Kidney (tissue), 22 donors: Measurements from ENCODE around the gene KHNYN. TPM values are rescaled to one million over a fixed set of nuclear protein-coding genes. Genes with fewer than 3 reads are reported as not detected.

Experiments used
- DNase-seq, 5 donors: peaks; one replicate each; pipeline ENCODE4 v3.0.0-alpha.2; 2013 to 2020
- FAIRE-seq: peaks from 2 replicates; lab custom pipeline; 2012; peaks lifted over from hg19 to GRCh38; lab: Jason Lieb, UNC
- H3K27ac ChIP-seq, 2 donors: one replicate each; pipeline ENCODE4 v1.7.0; 2013; ENCODE audit warnings: low read depth in 2 of 2, low read length in 2 of 2, inconsistent platforms in 1 of 2
- H3K27me3 ChIP-seq: one replicate; pipeline ENCODE4 v1.7.1; 2013; ENCODE audit warnings: low read length, inconsistent platforms; ENCODE audit not compliant: control insufficient read depth, insufficient read depth
- H3K36me3 ChIP-seq, 3 donors: one replicate each; pipeline versions ENCODE4 v1.7.0 to v1.7.1; 2013; ENCODE audit warnings: low read length in 3 of 3, control low read depth in 1 of 3, inconsistent platforms in 1 of 3; ENCODE audit not compliant: insufficient read depth in 3 of 3, control insufficient read depth in 2 of 3
- H3K4me1 ChIP-seq, 3 donors: one replicate each; pipeline versions ENCODE4 v1.7.0 to v1.7.1; 2013; ENCODE audit warnings: low read length in 3 of 3, inconsistent platforms in 1 of 3, low read depth in 1 of 3; ENCODE audit not compliant: control insufficient read depth in 2 of 3, insufficient read depth in 2 of 3
- H3K4me3 ChIP-seq, 3 donors: one replicate each; pipeline versions ENCODE4 v1.7.0 to v1.8.1; 2013; ENCODE audit warnings: low read length in 3 of 3, control low read depth in 1 of 3, inconsistent platforms in 1 of 3
- H3K9ac ChIP-seq, 3 donors: one replicate each; pipeline versions ENCODE4 v1.7.0 to v1.7.1; 2013; ENCODE audit warnings: low read length in 3 of 3, control low read depth in 1 of 3, inconsistent platforms in 1 of 3
- H3K9me3 ChIP-seq, 3 donors: one replicate each; pipeline versions ENCODE4 v1.7.0 to v1.7.1; 2013; ENCODE audit warnings: low read length in 3 of 3, control low read depth in 1 of 3, inconsistent platforms in 1 of 3; ENCODE audit not compliant: control insufficient read depth in 2 of 3, insufficient read depth in 1 of 3
- intact Hi-C: fragments of 100-400 bp; cut with DNase I; formaldehyde crosslinking; loops from one replicate; pipeline ENCODE4 v1.11.1; 2022
- long read RNA-seq, 10 donors: library from polyadenylated mRNA in 1 of 10; unstranded in 1 of 10; transcript quantifications; one replicate each; pipeline ENCODE4 v2.0.0 and lab custom pipeline, GENCODE V29; 2021 to 2026
- polyA plus RNA-seq: library from polyadenylated mRNA; stranded (reverse); fragments of 350-450 nt; fragmentation: Illumina TruSeq; extraction: RNeasy Lipid Tissue Mini Kit (QIAGEN cat#74804); gene quantifications from one replicate; pipeline ENCODE4 v1.2.3, GENCODE V29; 2014; ENCODE audit warnings: low read depth, low replicate concordance; ENCODE audit not compliant: insufficient read depth
- total RNA-seq: library from RNA; stranded (reverse); fragmentation: NEBNext Ultra II Directional; extraction: Animal tissue kit (Norgen Biotek cat#: 25700); gene quantifications from one replicate; pipeline ENCODE4 v1.2.1, GENCODE V29; 2021
- TF ChIP-seq, protein P1 (sequence below): IDR thresholded peaks from 3 replicates; pipeline ENCODE4 v1.5.1; 2012; ENCODE audit warnings: mild to moderate bottlenecking, moderate library complexity, borderline replicate concordance; ENCODE audit not compliant: insufficient read depth; ENCODE audit errors: extremely low read depth
- donor health status: control.
- donor health status: control.
- donor health status: control.
- donor health status: control.
- donor health status: control.
- donor health status: DM: yes; HTN: yes; CAD: no.
- donor health status: Normal renal cell carcinoma (clear cell type).

Gene KHNYN
- total RNA-seq (53.9 TPM), polyA plus RNA-seq (9.7 TPM)
- long read RNA-seq, donor 1, partial matches to known transcripts = 82 of 83 reads
- long read RNA-seq, donor 1, other reads (novel, unspliced or antisense) = 0 of 83 reads
- long read RNA-seq, donor 2, partial matches to known transcripts = 6 of 41 reads
- long read RNA-seq, donor 2, other reads (novel, unspliced or antisense) = 32 of 41 reads
- long read RNA-seq, donor 3, partial matches to known transcripts = 29 of 56 reads
- long read RNA-seq, donor 3, other reads (novel, unspliced or antisense) = 26 of 56 reads
- long read RNA-seq, donor 4, partial matches to known transcripts = 0 of 5 reads
- long read RNA-seq, donor 4, other reads (novel, unspliced or antisense) = 0 of 5 reads
- long read RNA-seq, donor 5, partial matches to known transcripts = 0 of 1 reads
- long read RNA-seq, donor 5, other reads (novel, unspliced or antisense) = 0 of 1 reads
- long read RNA-seq, donor 6, partial matches to known transcripts = 0 of 14 reads
- long read RNA-seq, donor 6, other reads (novel, unspliced or antisense) = 14 of 14 reads
- long read RNA-seq, donor 7, transcript KHNYN-202 (8 exons, 3,359 nt) = major isoform, 17 of 50 reads
- long read RNA-seq, donor 7, partial matches to known transcripts = 13 of 50 reads
- long read RNA-seq, donor 7, other reads (novel, unspliced or antisense) = 16 of 50 reads
- long read RNA-seq, donor 8, partial matches to known transcripts = 14 of 27 reads
- long read RNA-seq, donor 8, other reads (novel, unspliced or antisense) = 12 of 27 reads
- long read RNA-seq, donor 9, partial matches to known transcripts = 0 of 2 reads
- long read RNA-seq, donor 9, other reads (novel, unspliced or antisense) = 0 of 2 reads
- long read RNA-seq, donor 10, partial matches to known transcripts = 0 of 2 reads
- long read RNA-seq, donor 10, other reads (novel, unspliced or antisense) = 0 of 2 reads

GRCh38 chr14:24429395-24430142, at the start of gene KHNYN, which contains the start of gene CBLN3:
TSS of gene KHNYN (plus strand) at chr14:24429954. CDS start at chr14:24430731, 777 bp downstream.
TSS of gene CBLN3 (minus strand) at chr14:24429668. CDS start at chr14:24429054, 614 bp downstream.
- H3K9me3 ChIP-seq = no peaks in the 10 kb centered on the region
- no peak for FAIRE-seq
- TF ChIP-seq, protein P1, sequence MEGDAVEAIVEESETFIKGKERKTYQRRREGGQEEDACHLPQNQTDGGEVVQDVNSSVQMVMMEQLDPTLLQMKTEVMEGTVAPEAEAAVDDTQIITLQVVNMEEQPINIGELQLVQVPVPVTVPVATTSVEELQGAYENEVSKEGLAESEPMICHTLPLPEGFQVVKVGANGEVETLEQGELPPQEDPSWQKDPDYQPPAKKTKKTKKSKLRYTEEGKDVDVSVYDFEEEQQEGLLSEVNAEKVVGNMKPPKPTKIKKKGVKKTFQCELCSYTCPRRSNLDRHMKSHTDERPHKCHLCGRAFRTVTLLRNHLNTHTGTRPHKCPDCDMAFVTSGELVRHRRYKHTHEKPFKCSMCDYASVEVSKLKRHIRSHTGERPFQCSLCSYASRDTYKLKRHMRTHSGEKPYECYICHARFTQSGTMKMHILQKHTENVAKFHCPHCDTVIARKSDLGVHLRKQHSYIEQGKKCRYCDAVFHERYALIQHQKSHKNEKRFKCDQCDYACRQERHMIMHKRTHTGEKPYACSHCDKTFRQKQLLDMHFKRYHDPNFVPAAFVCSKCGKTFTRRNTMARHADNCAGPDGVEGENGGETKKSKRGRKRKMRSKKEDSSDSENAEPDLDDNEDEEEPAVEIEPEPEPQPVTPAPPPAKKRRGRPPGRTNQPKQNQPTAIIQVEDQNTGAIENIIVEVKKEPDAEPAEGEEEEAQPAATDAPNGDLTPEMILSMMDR = no peak

DNA sequence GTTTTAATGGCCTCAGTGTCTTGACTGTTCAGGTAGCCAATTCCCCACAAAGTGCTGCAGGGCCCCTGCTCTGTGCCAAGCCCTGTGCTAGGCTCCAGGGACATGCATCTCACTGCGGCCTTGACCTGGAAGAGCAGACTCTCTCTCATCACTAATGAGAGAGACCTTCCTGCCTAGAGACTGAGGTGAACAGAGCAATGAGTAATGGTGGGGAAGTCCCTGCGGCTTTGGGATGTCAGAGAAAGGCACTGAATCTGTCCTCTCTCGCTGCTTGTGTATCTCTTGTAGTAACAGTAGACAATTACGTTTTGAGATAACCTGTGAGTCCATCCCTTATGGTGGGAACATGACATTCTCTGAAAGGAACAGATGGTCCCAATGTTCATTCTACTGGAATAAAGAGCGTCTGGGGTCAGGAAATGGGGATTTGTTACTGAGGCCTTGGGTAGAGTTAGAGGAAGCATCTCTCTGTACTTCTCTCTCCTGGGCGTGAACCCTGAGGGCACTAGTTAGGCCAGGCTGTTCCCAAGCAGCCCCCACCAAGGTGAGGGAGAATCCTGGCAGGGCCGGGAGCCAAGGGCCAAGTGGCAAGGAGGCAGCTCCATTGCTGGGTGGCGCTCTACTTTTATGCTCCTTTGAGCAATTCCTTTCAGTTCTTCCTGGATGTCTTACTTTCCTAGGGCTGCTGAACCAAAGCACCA, 48.2 kb upstream of the KHNYN start:
- DNase-seq (peak in 1 of 5 donors; percentile 63), FAIRE-seq (no peak)
- Histone ChIP-seq H3K27ac (no peak overlapping the region), H3K4me1 (no peaks in the 10 kb centered on the region), H3K36me3 (peaks cover 0 to 2% (median 0%) of the 10 kb centered on the region in 3 donors), H3K4me3 (no peak overlapping the region), H3K9me3 (no peaks in the 10 kb centered on the region), H3K27me3 (no peaks in the 10 kb centered on the region), H3K9ac (no peak overlapping the region)
- intact Hi-C loops = no loop called here
- TF ChIP-seq, protein P1 = no peak

More at GRCh38 chr14:24429395-24430142, at the start of gene KHNYN, which contains the start of gene CBLN3:
- DNase-seq = peak; percentile 89 to 98 (median 95)
- Histone ChIP-seq H3K36me3 (peaks cover 3 to 17% (median 13%) of the 10 kb centered on the region in 3 donors), H3K27ac (peak within 1 kb of the TSS; percentile 96 to 98), H3K9ac (peak within 1 kb of the TSS; percentile 74 to 98 (median 94)), H3K4me3 (peak within 1 kb of the TSS; percentile 81 to 98 (median 96)), H3K4me1 (peaks cover 0 to 30% (median 15%) of the 10 kb centered on the region in 3 donors), H3K27me3 (no peaks in the 10 kb centered on the region)
- intact Hi-C loops = loop anchor here (10.0 kb wide), 1 partner anchor 55 kb away; no protein-coding TSS in a partner anchor

DNA sequence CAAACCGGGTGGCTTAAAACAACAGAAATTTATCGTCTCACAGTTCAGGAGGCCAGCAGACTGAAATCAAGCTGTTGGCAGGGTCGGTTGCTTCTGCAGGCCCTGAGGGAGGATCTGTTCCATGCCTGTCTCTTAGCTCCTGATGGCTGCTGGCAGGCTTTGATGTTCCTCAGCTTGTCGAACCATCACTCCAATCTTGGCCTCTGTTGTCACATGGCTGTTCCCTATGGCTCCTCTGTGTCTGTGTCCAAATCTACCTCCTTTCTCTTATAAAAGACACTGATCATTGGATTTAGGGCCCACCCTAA, 47.7 kb upstream of the KHNYN start:
- H3K4me3 ChIP-seq = no peak overlapping the region
- intact Hi-C loops = no loop called here
- no peaks in the 10 kb centered on the region for H3K4me1 ChIP-seq
- FAIRE-seq (no peak), DNase-seq (peak in 3 of 5 donors; percentile 82 to 88 (median 83))
- no peaks in the 10 kb centered on the region for H3K27me3 ChIP-seq
- no peak overlapping the region for H3K27ac ChIP-seq
- no peaks in the 10 kb centered on the region for H3K9me3 ChIP-seq
- TF ChIP-seq, protein P1 = no peak
- H3K9ac ChIP-seq = no peak overlapping the region
- peaks cover 0 to 2% (median 0%) of the 10 kb centered on the region in 3 donors for H3K36me3 ChIP-seq
